HTR-8/SVneo (cell line): ENCODE results near the gene PHF19.

Experiments used
- DNase-seq: peaks from one replicate; pipeline ENCODE4 v3.0.0; 2011; ENCODE audit warnings: low spot score, mixed read lengths; ENCODE audit not compliant: insufficient read length
- FAIRE-seq: peaks from 2 replicates; lab custom pipeline; 2011; peaks lifted over from hg19 to GRCh38; lab: Jason Lieb, UNC

PHF19 gene

DNA sequence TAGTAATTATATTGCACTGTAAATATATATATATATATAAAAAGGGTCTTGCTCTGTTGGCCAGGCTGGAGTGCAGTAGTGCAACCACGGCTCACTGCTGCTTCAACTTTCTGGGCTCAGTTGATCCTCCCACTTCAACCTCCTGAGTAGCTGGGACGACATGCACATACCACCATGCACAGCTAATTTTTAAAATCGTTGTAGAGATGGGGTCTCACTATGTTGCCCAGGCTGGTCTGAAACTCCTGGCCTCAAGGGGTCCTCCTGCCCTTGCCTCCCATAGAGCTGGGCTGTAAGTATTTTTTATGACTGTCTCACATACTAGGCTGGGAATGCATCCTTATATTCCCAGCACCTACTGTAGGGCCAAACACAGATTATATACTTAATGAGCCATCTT is 46.1 kb downstream of the PHF19 start:
- FAIRE-seq, result no peak
- no peak for DNase-seq

DNA sequence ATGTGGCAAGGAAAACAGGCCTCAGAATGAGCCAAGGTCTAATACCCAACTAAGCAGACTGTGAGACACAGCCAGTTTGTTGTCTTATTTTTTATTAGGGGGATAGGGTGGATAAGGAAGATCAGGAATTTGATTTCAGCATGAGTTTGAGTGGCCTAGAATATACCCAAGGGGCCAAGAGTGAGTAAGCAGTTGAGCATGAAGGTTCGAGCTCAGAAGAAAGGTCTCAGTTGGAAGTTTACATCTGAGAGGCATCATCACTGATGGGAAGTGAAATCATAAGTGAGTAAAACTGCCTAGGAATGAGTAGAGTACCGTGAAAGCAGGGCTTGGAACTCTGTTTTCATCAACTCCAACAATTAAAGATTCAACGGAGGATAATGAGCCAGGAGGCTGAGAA is 46.8 kb downstream of the PHF19 start:
- DNase-seq, result no peak
- no peak for FAIRE-seq

DNA sequence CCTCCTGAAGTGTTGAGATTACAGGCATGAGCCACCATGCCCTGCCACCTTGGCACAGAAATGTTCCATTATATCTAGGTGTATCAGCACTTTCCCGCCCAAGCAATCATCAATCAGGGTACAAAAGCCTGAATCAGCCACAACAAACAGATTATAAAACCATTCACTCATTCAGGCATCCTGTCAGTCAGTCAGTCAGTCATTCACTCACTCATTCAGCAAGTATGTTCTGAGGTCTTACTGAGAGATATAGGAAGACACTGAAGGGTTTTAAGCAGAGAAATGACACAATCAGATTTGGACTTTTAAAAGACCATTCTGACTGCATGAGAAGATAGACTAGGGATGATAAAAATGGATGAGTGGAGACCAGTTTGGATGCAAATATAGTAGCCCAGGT is 47.3 kb downstream of the PHF19 start:
- DNase-seq, result no peak
- no peak for FAIRE-seq

DNA sequence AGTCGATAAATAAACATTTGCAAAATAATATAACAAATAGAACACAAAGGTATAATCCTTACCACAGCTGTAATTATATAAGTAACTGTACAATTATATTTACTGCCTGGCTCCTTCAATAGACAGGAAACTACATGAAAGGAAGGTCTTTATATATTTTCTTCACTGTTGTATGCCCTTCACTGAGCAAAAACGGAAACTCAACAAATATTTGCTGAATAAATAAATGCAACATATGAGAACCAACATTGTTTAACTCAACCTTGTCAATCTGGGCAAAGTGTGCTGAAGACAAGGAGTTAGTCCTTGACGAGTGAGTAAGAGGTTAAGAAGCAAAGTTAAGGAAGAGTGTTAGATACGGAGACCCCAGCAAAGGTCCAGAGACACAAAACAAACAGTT is 56.9 kb downstream of the PHF19 start:
- DNase-seq (no peak), FAIRE-seq (no peak)

DNA sequence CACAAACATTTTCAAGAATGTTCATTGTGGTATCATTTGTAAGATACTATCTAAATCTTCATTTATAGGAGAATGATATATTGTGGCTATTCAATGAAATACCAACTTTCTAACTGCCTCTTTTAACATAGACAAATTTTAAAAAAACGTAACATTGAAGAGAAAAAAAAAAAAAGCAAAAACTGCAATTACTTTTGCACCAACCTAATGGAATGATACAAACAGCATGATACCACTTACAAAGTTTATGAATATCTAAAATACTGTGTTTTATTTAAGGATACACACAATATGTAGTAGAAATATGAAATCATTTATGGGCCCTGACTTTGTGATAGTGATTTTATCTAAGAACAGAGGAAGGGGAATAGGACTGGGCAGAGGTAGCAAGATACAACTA is 58.4 kb downstream of the PHF19 start:
- FAIRE-seq (no peak), DNase-seq (no peak)

DNA sequence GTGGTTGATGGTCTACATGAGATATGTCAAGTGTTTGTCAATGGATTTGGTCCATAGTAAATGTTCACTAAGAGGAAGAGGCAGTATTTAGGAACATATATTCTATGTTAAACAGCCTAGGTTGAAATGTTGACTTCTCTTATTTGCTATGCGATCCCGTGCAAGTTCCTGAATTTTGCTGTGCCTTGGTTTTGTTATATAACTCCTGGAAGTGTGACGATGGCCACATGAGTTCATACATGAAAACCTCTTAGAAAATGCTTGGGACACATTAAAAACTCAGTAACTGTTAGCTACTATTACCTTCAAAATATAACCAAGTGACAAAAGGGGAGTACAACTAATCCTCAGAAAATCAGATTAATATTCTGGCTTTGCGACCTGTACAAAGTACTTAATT is 61.9 kb downstream of the PHF19 start:
- FAIRE-seq (no peak), DNase-seq (no peak)

DNA sequence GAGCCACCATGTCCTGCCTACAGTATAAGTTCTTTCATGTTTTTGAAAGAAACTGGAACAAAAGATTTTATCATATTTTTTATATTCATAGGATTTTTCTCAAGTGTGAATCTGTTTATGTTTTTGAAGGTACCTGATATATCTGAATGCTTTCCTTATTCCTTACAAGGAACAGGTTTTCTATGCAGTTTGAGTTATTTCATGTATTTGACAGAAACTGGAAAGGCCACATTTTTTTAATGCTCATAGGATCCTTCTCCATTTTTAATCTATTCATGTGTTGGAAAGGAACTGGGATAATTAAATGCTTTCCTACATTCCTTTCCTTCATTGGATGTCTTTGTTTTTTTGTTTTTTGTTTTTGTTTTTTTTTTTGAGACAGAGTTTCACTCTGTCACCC is 68.1 kb downstream of the PHF19 start:
- FAIRE-seq (no peak), DNase-seq (no peak)

DNA sequence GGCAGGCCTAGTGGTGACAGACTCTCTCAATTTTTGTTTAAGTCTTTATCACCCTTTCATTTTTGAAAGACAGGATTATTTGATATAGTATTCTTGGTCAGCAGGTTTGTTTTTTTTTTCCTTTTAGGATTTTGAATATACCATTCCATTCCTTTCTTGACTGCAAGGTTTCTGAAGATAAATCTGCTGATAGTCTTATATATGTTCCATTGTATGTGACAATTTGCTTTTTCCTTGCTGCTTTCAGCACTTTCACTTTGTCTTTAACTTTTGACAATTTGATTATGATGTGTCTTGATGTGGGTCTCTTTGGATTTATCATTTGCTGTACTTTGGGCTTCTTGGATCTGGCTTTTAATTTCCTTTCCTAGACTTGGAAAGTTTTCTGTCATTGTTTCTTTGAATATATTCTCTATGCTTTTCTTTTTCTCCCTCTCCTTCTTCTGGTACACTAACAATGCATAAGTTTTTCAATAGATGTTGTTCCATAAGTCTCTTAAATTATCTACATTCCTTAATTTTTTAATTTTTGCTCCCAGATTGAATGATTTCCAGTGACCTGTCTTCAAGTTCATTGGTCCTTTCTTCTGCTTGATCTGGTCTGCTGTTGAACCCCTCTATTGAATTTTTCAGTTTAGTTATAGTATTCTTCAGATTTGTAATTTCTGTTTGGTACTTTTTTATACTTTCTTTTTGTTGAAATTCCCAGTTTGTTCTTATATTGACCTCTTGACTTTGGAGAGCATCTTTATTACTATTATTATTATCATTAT is 69.2 kb downstream of the PHF19 start:
- FAIRE-seq (no peak), DNase-seq (no peak)
